CD4-positive, alpha-beta T cell treated with Interleukin-4 for 4 hours (primary cell): ENCODE data around the gene UGDH.
A peak's percentile ranks its signal among the peaks of the same experiment; 100 is the strongest.
"Not testable (repeated sequence)": the region's sequence is repeated elsewhere in the genome, so short reads cannot be mapped to it uniquely, and the experiment has no call there.

Experiments
- DNase-seq: peaks from one replicate; pipeline ENCODE4 v3.0.0-alpha.2; 2020

The UGDH gene

GRCh38 chr4:39490322-39490721, 36.9 kb downstream of the UGDH start:
- no peak for DNase-seq

GRCh38 chr4:39486221-39486804, 40.9 kb downstream of the UGDH start:
- DNase-seq, result no peak

- DNase-seq, result no peak
Measured at GRCh38 chr4:39484582-39485272, 42.5 kb downstream of the UGDH start.

GRCh38 chr4:39480902-39481695, 46.1 kb downstream of the UGDH start:
- no peak for DNase-seq

- DNase-seq, result no peak
Measured at GRCh38 chr4:39480251-39480650, 47.0 kb downstream of the UGDH start.

GRCh38 chr4:39476187-39476895, 50.9 kb downstream of the UGDH start:
- DNase-seq, result no peak

- DNase-seq, result no peak
Measured at GRCh38 chr4:39472396-39472795, 54.8 kb downstream of the UGDH start.

- DNase-seq, result no peak
Measured at GRCh38 chr4:39470402-39470801, 56.8 kb downstream of the UGDH start.

GRCh38 chr4:39469429-39470077, 57.7 kb downstream of the UGDH start:
- peak; percentile 53 for DNase-seq

- no peak for DNase-seq
Measured at GRCh38 chr4:39467464-39467863, 59.8 kb downstream of the UGDH start.

GRCh38 chr4:39466747-39467146, 60.5 kb downstream of the UGDH start:
- no peak for DNase-seq

- DNase-seq, result no peak
Measured at GRCh38 chr4:39464886-39465501, 62.2 kb downstream of the UGDH start.

GRCh38 chr4:39458505-39459300, 68.5 kb downstream of the UGDH start, which contains the start of the genes LIAS and RPL9:
Gene LIAS, plus strand, starts transcription at chr4:39459056. Its CDS starts 62 bp downstream, at chr4:39459118.
Gene RPL9, minus strand, starts transcription at chr4:39458922. Its CDS starts 483 bp downstream, at chr4:39458439.
- DNase-seq, result peak; percentile 96

GRCh38 chr4:39458161-39458504, 69.1 kb downstream of the UGDH start:
- DNase-seq, result not testable (repeated sequence)

GRCh38 chr4:39456946-39457763, 70.1 kb downstream of the UGDH start:
- DNase-seq, result no peak

- no peak for DNase-seq
Measured at GRCh38 chr4:39455486-39455885, 71.8 kb downstream of the UGDH start.

- DNase-seq, result no peak
Measured at GRCh38 chr4:39453738-39454137, 73.5 kb downstream of the UGDH start.

GRCh38 chr4:39452860-39453587, 74.2 kb downstream of the UGDH start:
- no peak for DNase-seq

GRCh38 chr4:39452153-39452859, 74.9 kb downstream of the UGDH start:
- DNase-seq, result no peak
